ENCODE measurements around the gene INSIG2.

The INSIG2 gene

DNA sequence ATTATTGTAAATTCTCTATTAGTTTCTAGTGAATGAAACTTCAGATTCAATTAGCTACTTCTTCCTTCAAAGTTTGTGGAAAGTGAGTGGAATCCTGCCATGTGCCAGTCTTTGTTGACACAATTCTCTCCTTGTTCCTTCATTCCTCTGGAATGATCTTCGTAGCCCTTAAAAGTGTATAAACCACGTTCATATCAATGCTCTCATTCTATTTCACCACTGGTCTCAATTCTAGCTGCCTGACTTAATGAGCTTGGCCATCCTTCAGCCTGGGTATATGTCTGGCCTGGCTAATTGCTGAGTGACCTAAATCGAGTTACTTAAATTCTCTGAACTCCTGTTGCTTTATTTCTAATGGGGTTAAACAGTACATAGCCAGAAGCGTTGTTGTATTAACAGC lies 43.5 kb downstream of the INSIG2 start:
- DNase-seq, result no peak

DNA sequence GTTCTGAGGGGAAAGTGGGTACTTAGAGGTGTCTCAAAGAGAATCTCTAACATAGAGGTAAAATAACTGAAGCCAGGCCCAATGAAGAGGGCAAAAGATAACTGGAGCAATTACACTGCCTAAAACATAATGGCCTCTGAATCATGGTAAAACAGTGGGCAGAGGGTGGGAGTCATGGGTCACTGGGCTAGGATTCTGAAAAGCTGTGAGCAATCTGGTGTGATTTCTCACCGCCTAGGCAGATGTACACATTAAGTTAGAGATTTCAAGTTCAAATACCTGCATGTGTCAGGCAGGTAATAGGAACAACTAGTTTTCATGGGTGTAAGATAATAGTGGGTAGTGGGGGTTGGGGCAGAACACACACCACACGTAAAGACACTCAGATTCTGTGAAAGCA lies 45.6 kb downstream of the INSIG2 start:
- no peak for DNase-seq

DNA sequence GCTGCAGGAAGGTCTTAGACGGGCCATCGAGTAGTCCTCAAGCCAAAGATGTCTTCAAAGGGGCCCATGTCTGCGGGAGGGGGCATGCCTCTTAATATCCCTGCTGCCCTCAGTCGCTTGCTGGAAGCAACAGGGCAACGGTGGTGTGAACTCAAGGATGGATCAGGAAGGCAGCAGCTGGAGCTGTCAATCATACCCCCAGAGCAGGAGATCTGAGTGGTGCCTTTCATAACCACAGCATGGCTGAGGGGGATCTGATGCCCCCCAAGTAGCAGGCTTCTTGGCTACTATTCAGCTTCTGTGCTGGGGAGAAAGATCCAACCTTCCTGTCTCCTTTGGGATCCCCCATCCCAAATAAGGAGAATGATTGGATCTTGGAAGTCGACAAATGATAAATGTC lies 46.4 kb downstream of the INSIG2 start:
- no peak for DNase-seq

DNA sequence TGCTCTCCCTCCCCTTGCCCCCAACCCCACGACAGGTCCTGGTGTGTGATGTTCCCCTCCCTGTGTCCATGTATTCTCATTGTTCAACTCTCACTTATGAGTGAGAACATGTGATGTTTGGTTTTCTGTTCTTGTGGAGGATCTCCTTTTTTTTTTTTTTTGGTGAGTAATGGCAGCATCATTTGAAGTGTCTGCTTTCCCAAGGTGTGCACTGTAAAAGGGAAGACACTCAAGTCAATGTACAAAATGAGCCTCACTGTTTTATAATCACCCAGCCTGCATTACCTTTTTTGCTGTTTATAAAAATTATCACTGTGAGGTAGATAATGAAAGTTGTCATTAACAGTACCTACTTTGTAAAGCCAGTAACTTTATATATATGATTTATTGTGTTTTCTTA lies 56.9 kb downstream of the INSIG2 start:
- DNase-seq, result no peak

DNA sequence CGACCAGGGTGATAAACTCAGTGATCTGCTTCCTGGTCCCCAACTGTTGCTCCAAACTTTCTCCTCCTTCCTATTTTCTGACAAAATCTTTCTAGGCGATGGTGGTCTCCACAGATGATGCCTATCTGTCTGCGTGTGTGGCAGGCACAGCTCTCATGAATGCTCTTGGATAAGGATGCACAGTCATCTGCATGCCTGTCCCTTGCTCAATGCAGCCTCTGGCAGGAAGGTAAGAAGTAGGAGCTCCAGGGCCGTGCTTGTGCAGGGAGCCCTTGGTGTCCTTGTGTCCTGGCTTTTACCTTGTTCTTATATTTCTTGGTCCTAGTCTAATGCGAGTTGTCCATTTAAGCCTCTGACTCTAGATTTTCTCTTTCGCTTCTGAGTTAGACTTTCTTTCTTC lies 57.5 kb downstream of the INSIG2 start:
- DNase-seq, result no peak

DNA sequence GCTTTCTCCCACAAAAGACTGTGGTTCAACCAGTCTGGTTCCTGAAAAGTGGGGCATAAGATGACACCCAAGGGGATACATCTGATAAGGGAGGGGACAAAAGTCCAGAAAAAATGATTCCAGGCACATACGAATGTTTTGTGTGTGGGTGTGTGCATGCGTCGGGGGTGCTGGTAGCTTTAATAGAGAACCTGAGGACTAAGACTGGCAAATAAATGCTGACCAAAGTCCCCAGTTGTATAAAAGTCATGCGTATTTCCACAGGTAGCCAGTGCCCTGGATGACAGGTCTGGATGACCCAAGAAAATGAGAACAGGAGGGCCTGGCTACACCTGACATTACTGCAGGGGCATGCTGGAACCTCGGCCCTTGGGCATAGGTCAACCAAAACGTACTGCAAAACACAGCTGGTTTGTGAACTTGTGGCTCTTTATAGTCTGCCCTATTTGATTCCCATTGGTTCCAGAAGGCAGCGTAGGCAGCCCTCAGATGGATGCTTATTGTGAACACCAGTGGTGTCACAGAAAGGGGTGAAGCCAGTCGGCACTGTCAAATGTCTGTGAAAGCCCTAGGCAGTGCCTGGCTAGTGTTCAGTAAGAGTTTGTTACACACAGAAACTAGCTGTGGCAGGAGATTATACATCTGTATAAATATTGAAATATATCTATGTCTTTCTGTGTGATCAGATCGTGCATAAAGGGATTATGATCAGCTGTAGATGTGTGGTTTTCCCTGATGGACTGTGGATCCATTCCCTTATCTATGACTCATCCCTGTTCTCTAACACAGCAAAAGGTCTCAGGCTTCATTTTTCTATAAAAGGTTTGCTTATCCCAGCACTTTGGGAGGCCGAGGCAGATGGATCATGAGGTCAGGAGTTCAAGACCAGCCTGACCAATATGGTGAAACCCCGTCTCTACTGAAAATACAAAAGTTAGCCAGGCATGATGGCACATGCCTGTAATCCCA lies 58.3 kb downstream of the INSIG2 start:
- DNase-seq, result no peak

DNA sequence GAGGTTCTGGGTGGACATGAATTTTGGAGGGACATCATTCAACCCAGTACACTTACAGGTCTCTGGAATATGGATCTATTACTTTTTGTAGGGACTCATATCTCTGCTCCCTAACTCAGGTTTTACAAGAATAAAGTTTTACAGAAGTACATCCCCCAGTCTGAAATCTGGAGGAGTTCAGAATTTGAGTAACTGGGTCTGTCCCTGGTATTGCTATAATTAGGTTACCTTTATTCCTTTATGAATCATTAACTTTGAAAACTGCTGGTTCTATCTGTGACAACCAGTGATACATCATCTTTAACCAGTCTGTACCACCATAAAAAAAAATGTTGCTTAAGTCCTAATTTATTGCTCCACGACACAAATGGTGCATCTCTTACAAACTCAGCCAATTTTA lies 59.9 kb downstream of the INSIG2 start:
- no peak for DNase-seq

DNA sequence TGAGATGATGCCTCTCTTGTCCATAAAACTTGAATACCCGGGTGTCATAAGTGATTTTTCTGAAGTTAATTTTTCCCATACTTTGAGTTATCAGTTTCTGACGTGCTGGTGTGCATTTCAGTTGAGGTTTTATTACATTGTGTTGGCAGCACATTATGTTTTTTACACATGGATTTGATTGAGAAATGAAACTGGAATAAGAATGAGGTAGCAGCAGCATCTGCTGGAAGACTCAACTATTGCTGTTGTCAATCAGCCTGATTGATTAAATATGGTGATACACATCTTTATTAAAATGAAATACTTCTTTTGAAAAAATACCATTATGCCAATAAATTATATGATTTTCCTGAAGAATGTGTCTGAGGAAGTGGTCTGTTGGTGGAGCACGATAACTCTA lies 60.5 kb downstream of the INSIG2 start:
- DNase-seq, result no peak

DNA sequence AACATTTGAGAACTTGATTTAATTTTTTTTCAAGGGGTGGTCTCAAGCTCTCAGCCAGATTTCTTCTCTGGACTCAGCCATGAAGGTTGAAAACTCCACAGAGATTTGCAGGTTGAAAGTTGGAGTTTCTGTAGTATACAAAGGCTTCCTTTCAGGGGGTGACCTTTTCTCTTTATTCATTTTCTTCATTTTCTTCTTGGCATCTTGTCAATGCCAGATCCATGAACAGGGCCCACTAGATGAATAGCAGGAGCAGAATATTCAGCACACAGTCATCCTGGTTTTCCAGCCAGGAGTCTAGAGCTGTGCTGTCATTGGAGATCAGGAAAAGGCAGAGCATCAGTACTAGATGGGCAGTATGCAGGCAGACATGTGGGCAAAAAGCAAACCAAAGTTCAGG lies 62.0 kb downstream of the INSIG2 start:
- DNase-seq, result no peak

DNA sequence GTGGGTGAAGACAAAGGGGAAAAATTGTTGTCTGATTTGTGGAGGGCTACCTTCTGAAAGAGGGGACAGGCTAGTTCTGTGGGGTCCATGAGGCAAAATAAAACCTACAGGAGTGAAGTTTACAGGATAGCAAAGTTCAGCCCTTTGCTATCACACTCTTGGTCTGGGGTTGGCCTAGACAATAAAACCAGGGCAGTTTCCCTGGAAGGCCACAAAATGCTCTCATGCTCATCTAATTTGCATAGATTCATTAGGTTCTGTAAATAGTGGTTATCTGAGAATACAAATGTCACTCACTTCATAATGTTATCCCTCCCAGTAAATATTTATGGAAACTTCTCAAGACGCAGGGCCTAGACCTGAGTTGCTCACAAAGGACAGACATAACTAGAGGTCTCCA lies 63.6 kb downstream of the INSIG2 start:
- no peak for DNase-seq

DNA sequence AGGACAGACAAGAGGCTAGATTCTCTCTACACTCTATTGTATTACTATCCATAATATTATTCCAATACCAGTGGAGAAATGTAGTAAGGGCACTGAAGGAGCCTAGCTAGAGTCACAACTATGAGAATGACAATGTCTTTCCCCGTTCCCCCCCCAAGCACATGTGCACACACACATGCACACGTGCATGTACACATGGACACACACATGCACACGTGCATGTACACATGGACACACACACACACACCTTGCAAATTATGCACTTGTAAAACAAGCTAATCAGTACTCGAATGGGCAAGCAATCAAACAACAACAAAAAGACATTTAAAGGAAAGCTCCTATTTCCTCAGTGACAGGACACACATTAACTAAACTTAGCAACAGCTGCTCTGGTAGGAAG lies 65.2 kb downstream of the INSIG2 start:
- DNase-seq, result no peak

DNA sequence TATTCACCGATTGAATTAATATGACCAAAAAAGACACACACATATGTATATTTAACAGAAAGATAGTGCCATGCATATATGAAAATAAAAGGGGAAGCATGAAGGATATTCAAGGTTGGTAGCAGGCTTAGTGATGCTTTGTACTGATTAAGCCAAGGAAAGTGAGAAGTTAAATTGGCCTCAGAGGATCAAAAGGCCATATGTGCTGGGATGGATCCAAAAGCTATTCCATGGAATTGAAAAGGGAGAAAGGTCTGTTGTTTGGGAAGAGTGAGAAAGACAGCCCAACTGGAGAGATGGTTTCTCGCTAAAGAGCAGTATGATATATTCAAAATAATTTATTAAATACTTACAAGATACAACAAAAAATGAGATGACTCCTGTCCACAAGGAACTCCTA lies 65.9 kb downstream of the INSIG2 start:
- DNase-seq, result no peak
